Measurements from ENCODE around the gene MAP6.

DNA sequence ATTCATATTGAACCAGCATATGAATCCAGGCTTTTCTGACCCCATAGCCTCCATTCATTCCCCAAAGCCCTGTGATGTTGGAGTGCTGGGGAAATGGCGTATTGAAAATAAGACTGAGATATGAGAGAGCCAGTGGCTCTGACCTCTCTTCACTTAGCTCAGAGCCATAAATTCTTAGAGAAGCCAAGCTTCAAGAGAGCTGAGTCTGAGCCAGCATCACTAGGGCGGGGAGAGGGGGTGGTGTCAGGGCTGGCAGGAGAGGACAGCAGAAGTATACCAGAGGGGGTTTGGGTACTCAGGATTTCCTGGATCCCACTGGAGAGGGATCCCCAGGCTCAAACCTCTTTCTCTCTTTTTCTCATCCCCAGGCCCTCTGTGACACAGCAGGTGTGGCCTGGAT, 32.1 kb upstream of the MAP6 start:
- TF ChIP-seq CTCF (IDR thresholded peaks at IDR 0.05 in 4 of 5, conservative IDR thresholded peaks at IDR 0.05 in 1 of 5) (no peak), POLR2A (IDR thresholded peaks at IDR 0.05) (no peak)
